OCI-LY3 (cell line): ENCODE measurements around the gene STPG1.

Source experiments
- H2AFZ ChIP-seq: fragments of 200-600, 300-600 bp; shearing (Covaris generic); 2 replicates; pipeline ENCODE4 v1.6.0; 2014; ENCODE audit warnings: antibody characterized with exemption, low read depth, low read length
- H3K27ac ChIP-seq: fragments of 200-600, 300-600 bp; sonication (generic); 2 replicates; pipeline ENCODE4 v1.5.1; 2014; ENCODE audit warnings: mild to moderate bottlenecking, low read length, moderate library complexity, mixed read lengths
- H3K27me3 ChIP-seq: fragments of 200-600, 300-600 bp; sonication (generic); 2 replicates; pipeline ENCODE4 v1.6.1; 2014; ENCODE audit warnings: low read depth, low read length, mixed read lengths
- H3K36me3 ChIP-seq: fragments of 200-600, 300-600 bp; sonication (generic); replicated peaks from 2 replicates; pipeline ENCODE3; 2014; ENCODE audit warnings: low read depth, low read length, mixed read lengths
- H3K4me1 ChIP-seq: fragments of 300-600, 200-600 bp; sonication (generic); 2 replicates; pipeline ENCODE4 v1.6.1; 2014; ENCODE audit warnings: low read length, mixed read lengths
- H3K4me2 ChIP-seq: fragments of 200-600, 300-600 bp; sonication (generic); 2 replicates; pipeline ENCODE4 v1.6.1; 2014; ENCODE audit warnings: low read length, mixed read lengths
- H3K4me3 ChIP-seq: fragments of 300-600, 200-600 bp; sonication (generic); 2 replicates; pipeline ENCODE4 v1.5.1; 2014; ENCODE audit warnings: antibody characterized with exemption, mild to moderate bottlenecking, low read length, moderate library complexity
- H3K79me2 ChIP-seq: fragments of 300-600, 200-600 bp; shearing (Covaris generic); 2 replicates; pipeline ENCODE4 v1.6.1; 2014; ENCODE audit warnings: mild to moderate bottlenecking, low read length, mixed read lengths
- H3K9ac ChIP-seq: fragments of 300-600, 200-600 bp; shearing (Covaris generic); 2 replicates; pipeline ENCODE4 v1.6.0; 2014; ENCODE audit warnings: mild to moderate bottlenecking, low read length, moderate library complexity
- H3K9me3 ChIP-seq: fragments of 200-600, 300-600 bp; shearing (Covaris generic); 2 replicates; pipeline ENCODE4 v1.6.1; 2014; ENCODE audit warnings: low read length, mixed read lengths; ENCODE audit not compliant: insufficient read depth
- H4K20me1 ChIP-seq: fragments of 200-600, 300-600 bp; sonication (generic); 2 replicates; pipeline ENCODE4 v1.6.1; 2016; ENCODE audit warnings: low read length, mixed read lengths; ENCODE audit not compliant: insufficient read depth
- EZH2phosphoT487 ChIP-seq: fragments of 200-600 bp; shearing (Covaris generic); IDR thresholded peaks from 2 replicates; pipeline ENCODE4 v1.6.1; 2018; ENCODE audit warnings: antibody characterized with exemption, mixed run types, low read depth
- TF ChIP-seq, protein P1 (sequence below): fragments of 200-600, 300-600 bp; sonication (generic); IDR thresholded peaks from 2 replicates; pipeline ENCODE4 v1.5.1; 2014; ENCODE audit warnings: antibody characterized with exemption, low read length, low read depth

Gene STPG1

GRCh38 chr1:24386241-24386640 lies 27.3 kb downstream of the STPG1 start:
- Histone ChIP-seq H4K20me1 (no peaks in the 10 kb centered on the region), H3K36me3 (peaks cover 6% of the 10 kb centered on the region), H2AFZ (no peak overlapping the region), H3K4me1 (peaks cover 69% of the 10 kb centered on the region), H3K27me3 (no peaks in the 10 kb centered on the region), H3K27ac (peak overlapping the region; percentile 38; the same call in 1 of the 2 replicates), H3K9ac (no peak overlapping the region), H3K4me2 (peak overlapping the region; percentile 44), H3K79me2 (no peaks in the 10 kb centered on the region), H3K4me3 (no peak overlapping the region), H3K9me3 (no peaks in the 10 kb centered on the region)
- TF ChIP-seq EZH2phosphoT487 = no peak
- TF ChIP-seq, protein P1, sequence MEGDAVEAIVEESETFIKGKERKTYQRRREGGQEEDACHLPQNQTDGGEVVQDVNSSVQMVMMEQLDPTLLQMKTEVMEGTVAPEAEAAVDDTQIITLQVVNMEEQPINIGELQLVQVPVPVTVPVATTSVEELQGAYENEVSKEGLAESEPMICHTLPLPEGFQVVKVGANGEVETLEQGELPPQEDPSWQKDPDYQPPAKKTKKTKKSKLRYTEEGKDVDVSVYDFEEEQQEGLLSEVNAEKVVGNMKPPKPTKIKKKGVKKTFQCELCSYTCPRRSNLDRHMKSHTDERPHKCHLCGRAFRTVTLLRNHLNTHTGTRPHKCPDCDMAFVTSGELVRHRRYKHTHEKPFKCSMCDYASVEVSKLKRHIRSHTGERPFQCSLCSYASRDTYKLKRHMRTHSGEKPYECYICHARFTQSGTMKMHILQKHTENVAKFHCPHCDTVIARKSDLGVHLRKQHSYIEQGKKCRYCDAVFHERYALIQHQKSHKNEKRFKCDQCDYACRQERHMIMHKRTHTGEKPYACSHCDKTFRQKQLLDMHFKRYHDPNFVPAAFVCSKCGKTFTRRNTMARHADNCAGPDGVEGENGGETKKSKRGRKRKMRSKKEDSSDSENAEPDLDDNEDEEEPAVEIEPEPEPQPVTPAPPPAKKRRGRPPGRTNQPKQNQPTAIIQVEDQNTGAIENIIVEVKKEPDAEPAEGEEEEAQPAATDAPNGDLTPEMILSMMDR = no peak

DNA sequence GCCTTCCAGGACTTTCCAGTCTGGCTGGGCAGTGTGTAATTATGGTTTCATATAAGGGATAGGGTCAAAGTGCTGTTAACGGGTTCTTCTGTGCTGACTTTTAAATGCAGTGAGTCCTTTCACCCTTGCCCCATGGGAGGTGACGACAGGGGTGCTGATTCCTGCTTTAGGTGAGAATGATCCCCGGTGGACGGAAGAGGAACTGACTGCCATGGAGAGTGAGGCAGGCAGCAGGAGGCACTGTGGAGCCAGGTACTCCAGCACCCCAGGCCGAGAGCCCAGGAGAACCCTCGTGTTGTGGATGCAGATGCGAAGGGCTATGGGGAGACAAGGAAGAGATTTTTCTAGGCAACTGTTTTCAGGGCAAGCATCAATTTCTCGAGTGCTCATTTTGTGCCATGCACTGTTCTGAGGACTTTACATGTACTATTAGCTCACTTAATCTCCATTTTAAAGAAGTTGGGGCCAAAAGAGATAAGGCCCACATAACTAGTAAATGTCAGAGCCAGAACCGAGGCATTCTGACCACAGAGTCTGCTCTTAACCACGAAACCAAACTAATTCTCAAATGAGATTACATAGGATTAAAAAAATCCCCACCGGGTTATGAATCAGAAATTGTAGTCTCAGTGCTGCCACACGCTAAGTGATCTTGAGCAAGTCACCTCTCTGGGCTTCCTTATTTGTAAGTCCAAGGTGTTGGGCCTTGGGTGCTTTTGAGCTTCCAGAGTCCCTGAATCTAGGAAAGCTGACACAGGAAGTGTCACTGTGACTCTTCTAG lies 28.2 kb downstream of the STPG1 start:
- no peak overlapping the region for H2AFZ ChIP-seq
- peak overlapping the region; percentile 38; the same call in 1 of the 2 replicates for H3K27ac ChIP-seq
- no peaks in the 10 kb centered on the region for H3K79me2 ChIP-seq
- H3K36me3 ChIP-seq = peaks cover 6% of the 10 kb centered on the region
- H3K4me2 ChIP-seq = peak overlapping the region; percentile 44
- H3K9ac ChIP-seq = peak overlapping the region; percentile 6; the same call in 1 of the 2 replicates
- peaks cover 61% of the 10 kb centered on the region for H3K4me1 ChIP-seq
- H3K4me3 ChIP-seq = no peak overlapping the region
- no peaks in the 10 kb centered on the region for H3K27me3 ChIP-seq
- H4K20me1 ChIP-seq = no peaks in the 10 kb centered on the region
- H3K9me3 ChIP-seq = no peaks in the 10 kb centered on the region
- TF ChIP-seq EZH2phosphoT487 = no peak
- TF ChIP-seq, protein P1 = peak; percentile 44

- peaks cover 6% of the 10 kb centered on the region for H3K36me3 ChIP-seq
- H3K9ac ChIP-seq = no peak overlapping the region
- H3K79me2 ChIP-seq = no peaks in the 10 kb centered on the region
- H3K4me2 ChIP-seq = peak overlapping the region; percentile 42
- TF ChIP-seq, protein P1 = no peak
- no peak for TF ChIP-seq EZH2phosphoT487
- no peaks in the 10 kb centered on the region for H3K27me3 ChIP-seq
- H4K20me1 ChIP-seq = no peaks in the 10 kb centered on the region
- H3K4me3 ChIP-seq = no peak overlapping the region
- peaks cover 53% of the 10 kb centered on the region for H3K4me1 ChIP-seq
- no peaks in the 10 kb centered on the region for H3K9me3 ChIP-seq
- H2AFZ ChIP-seq = no peak overlapping the region
- H3K27ac ChIP-seq = peak overlapping the region; percentile 16; the same call in 1 of the 2 replicates
These were observed 29.1 kb downstream of the STPG1 start for GRCh38 chr1:24384251-24385090.

GRCh38 chr1:24383381-24383940 lies 30.1 kb downstream of the STPG1 start:
- Histone ChIP-seq H4K20me1 (no peaks in the 10 kb centered on the region), H2AFZ (no peak overlapping the region), H3K4me2 (no peak overlapping the region), H3K36me3 (peaks cover 6% of the 10 kb centered on the region), H3K79me2 (no peaks in the 10 kb centered on the region), H3K9me3 (no peaks in the 10 kb centered on the region), H3K27me3 (no peaks in the 10 kb centered on the region), H3K4me3 (no peak overlapping the region), H3K27ac (no peak overlapping the region), H3K9ac (no peak overlapping the region), H3K4me1 (peaks cover 46% of the 10 kb centered on the region)
- TF ChIP-seq EZH2phosphoT487 = no peak
- TF ChIP-seq, protein P1 = no peak
